GM18868 (cell line): ENCODE results near the gene FBXW11.
"Not testable (repeated sequence)": the region's sequence is repeated elsewhere in the genome, so short reads cannot be mapped to it uniquely, and the experiment has no call there.

Experiments
- ATAC-seq: cut with Tn5 transposase; IDR thresholded peaks from one replicate; pipeline ENCODE4 v1.9.1; 2021; ENCODE audit warnings: mild to moderate bottlenecking, moderate library complexity; ENCODE audit not compliant: unreplicated experiment

The FBXW11 gene

DNA sequence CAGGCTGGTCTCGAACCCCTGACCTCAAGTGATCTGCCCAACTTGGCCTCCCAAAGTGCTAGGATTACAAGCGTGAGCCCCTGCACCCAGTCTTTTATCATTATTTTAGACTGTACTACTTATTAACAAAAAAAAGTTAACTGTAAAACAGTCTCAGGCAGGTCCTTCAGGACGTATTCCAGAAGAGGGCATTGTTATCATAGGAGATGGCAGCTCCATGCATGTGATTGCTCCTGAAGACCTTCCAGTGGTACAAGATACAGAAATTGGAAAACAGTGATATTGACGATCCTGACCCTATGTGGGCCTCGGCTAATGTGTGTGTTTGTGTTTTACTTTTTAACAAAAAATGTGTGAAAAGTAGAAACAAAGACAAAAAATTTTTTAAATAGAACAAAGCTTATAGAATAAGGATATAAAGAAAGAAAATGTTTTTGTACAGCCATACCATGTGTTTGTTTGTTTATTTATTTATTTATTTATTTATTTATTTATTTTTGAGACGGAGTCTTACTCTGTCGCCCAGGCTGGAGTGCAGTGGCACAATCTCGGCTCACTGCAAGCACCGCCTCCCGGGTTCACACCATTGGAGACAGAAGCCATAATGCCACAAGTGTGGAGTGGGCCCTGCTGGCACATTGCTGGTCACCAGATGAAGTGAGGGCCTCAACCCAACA is 13.8 kb upstream of the FBXW11 start:
- ATAC-seq: not testable (repeated sequence)

DNA sequence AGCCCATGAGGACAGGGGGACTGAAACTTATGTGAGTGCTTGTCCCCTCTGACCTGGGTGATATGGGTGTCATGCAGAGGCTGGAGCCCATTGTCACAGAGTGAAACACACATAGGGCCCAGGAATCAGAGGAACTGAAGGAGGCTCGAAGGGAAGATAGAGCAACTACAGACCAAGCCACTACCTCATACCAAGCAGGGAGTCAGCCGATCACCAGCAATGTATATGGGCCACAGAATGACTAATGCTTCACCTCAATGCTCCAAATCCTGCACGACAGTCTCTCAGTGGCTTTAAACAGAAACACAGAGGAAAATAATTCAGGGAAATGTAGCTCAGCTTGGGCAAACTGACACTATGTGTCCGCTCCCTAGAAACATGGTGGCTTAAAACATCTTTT is 8.9 kb upstream of the FBXW11 start:
- ATAC-seq: no peak

DNA sequence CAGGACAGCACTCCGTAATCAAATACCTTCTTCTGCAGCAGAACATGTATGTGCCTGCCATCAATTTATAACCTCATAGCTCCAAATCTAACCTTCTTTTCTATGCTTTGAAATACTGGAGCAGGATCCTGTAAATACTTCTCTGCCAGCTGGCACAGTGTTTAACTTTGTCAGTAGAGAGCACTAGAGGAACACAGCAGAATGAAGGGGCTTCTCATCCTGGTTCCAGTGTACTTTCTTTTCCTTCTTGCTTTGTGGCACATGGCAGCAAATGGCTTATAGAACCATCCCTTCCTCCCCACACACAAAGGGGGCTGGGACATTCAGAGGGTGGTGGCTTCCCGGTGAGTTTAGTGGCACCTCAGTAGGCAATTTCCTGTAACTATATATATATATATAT is 3.8 kb upstream of the FBXW11 start:
- no peak for ATAC-seq

DNA sequence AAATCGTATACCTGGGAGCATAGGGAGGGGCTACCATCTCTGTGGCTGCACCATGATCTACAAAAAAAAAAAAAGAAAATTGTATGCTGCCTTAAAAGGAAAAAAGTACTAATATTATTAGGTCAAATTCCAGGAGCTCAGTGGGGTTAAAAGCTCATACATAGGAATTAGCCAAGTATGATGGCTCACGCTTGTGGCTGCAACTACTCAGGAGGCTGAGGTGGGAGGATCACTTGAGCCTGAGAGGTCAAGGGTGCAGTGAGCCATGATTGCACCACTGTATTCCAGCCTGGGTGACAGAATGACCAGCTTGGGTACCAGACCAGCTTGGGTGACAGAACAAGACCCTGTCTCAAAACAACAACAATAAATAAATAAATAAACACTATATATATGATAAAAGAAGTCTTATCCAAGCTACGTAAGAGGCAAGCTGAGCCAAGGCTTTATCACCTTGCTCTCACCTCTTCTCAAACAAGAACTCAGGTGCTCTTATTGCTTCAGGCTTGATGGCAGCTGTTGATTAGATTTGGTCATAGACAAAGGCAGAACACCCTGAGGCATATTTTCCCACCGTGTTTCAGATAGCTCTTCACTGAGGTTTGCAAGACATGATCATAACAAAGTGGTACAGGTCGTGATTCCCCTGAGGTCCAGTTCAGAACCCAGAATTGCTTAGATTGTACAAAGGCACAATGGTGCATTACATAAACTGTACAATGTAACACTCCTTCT is 3.3 kb upstream of the FBXW11 start:
- ATAC-seq: no peak

DNA sequence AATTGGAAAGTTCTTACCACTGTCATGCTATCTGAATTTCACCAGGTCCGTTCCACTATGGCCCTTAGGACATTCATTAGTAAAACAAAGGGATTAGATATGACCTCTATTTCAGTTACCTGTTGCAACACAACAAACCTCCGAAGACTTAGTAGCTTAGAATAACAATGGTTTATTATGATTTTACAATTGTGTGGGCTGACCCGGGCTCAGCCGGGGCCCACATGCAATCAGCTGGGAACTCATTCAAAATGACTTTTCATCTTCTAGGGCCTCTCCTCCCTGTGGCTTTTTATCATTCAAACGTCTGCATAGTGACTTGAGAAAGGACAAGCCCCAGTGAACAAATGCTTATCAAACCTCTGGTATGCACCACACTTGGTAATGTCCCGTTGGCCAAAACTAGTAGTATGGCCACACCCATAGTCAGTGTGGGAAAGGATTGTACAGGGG is 2.3 kb upstream of the FBXW11 start:
- no peak for ATAC-seq

DNA sequence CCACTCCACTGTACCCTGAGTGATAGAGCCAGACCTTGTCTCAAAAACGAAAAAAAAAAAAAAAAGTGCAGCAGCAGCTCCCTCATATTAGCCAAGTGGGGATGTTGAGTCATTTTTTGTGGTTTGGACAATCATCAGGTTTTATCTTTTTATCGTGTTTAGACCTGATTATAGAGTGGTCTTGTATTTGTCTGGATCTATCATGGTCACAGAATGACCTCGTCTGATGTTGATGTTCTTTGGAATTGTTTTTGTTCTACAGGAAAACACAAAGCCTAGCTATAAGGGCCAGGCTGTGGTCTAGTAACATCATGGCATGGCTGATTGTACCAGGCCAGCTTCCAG is 1.6 kb upstream of the FBXW11 start:
- no peak for ATAC-seq

DNA sequence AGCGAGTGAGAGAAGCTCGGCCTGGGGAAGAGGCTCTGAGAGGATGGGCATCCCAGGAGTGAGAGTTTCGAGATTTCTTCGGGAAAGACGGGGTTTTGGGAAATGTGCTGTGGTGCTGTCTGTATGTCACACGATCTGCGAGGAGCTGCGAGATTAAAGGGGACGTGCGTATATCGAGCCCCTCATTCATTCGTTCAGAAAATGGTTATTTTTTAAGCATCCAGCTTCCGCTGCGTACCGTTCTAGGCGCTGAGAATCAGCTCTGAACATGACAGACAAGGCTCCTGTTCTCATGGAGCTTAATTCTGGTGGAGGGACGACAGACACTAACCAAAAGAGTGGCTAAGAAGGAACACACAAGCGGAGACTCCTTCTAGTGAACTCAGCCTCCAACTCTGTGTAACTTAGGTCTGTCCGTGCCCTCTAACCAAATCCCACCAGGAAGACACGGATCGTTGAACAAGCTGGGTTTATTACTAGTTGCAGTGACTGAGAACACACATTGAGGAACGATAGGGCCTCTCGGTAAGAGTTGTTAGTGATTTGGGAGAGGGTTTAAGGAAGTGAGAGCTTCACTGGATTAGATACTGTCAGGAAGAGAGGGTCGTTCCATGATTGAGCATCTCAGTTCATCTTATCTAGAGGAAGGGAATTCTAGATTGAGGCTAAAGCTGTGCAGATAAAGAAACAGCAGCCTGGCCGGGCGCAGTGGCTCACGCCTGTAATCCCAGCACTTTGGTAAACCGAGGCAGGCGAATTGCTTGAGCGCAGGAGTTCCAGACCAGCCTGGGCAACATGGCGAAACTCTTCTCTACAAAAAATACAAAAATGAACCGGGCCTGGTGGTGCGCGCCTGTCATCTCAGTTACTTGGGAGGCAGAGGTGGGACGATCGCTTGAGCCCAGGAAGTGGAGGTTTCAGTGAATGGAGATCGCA is 1.0 kb upstream of the FBXW11 start:
- ATAC-seq: no peak

DNA sequence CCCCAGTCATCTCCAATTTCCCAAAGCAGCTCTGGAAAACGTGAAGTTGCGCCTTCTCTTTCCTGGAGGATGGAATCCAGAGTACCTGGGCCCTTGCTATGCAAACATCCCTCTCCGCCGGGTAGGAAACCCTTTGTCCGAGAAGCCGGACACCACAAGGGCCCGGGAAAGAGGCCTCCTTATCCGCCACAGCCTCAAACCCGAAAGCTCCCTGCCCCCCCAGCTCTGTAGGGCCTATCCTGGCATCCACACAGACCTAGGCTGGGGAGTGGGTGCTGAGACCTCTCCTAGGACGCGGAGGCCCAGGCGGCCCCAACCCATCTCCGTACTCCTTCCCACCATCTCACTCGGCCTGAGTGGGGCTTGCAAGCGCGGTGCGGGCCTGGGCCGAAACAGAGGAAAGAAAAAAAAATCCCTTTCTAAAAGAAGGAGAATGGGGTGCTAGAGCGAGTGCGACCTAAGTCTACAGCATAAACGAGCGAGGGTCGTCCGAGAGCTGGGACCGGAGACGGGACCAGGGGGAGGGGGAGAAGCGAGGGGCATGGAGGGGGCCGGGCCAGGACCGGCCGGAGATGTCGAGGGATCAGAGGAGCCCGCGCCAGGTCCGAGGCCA is 624 bp downstream of the FBXW11 start:
- no peak for ATAC-seq

DNA sequence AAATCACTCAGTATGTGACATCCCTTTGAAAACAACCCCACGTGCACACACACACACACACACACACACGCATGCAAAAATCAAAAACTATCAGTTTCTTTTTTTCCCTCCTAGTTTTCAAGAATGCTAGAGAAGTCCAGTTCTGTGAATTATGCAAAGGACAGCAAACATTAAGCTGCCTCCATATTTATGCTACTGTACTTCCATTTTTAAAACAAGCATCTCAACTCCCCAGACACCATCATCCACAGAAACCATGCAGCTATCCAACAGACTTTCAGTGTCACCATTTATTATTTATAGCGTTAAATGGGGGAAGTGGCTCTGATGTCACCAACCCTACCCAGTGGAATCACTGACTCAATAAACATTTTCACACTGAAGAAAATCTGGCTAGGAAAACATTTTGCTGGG is 1.6 kb downstream of the FBXW11 start:
- ATAC-seq: no peak

DNA sequence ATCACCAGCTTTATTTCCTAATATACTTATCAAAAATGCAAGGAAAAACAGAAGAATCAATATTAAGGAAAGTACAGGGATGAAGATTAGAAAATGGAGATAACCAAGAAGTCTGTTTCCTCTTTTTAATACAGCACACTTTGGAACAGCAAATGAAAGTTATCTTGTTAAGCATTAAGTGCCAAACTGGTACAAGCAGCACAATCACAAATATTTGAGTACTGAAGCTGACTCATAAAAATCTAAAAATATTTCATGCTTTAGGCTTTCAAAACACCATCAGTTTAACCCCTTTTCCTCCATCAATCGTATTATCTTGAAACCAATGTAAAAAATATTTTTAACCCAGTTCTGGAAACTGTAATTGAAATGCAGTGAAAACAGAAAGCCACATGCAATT is 2.7 kb downstream of the FBXW11 start:
- ATAC-seq: no peak

DNA sequence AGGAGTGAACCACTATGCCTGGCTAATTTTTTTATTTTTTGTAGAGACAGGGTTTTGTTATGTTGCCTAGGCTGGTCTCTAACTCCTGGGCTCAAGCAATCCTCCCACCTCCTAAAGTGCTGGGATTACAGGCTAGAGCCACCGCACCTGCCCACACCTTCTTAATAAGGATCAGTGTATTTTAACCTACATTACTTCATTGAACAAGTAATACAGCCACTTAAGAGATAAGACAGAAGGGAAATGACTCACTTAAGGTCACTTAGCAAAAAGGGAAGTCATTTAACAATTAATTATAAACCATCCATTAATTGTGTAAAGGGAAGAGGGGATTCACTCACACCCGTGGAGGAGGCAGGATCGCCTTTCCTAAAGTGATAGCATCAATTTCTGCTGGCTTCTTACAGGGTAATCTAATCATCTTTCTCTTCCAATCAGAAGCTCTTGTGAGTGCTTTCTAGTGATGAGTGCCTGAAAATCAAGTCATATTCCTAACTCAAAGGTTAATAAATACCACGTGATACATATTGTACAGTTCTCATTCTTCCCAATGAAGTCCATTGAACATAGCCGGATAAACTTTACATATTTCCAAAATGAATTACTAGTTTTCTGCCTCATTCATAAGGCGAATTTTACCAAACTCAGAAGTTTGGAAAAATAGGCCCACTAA is 3.5 kb downstream of the FBXW11 start:
- ATAC-seq: no peak

DNA sequence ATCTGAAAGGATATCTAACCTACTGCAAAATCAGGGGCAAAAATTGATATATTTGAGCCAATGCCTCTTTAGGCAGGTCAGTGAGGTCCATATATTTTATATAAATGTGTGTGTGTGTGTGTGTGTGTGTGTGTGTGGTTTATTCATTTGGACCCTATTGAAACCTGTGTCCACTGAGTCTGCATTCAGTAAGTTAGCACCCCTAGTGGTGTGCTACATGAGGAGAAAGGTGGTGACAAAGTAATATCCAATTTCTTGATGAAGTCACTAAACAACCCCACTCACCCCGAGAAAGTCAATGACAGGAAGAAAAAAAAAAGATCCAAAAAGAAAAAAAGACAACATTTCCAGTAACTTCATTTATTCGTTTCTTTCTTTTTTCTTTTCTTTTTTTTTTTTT is 4.1 kb downstream of the FBXW11 start:
- no peak for ATAC-seq

DNA sequence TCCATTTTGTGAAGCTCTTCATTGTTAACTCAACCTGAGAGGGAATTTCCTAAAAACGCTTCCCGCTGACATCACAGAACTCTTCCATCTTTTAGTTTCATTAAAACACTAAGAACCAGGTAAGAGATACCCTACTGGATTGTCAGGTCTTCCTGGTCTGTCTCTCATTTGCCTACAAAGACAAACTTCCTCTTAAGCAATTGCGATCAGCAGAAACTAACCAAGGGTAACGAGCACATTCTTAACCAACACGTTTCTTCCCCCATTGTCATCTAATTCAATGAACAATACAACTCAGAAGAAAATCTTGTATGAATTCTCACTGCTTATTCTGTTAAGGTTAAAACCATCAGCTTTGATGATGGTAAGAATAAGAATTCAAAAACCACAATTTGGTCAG is 6.6 kb downstream of the FBXW11 start:
- peak; percentile 60 for ATAC-seq

DNA sequence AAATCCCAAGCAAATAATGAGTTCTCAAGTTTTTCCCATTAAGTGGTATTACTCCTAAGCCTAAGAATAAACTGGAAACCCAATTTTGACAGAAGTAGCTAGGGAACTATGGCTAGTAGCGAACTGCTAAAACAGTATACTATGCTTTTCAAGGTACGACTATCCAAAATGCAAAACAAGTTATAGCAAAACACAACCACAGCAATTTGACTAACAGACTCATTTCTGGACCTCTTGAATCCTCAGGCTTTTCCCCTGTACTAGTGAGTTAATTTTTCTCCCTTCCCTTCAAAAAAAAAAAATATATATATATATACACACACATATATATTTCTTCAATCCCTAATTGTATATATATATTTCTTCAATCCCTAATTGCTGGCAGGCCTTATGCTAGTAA is 7.3 kb downstream of the FBXW11 start:
- no peak for ATAC-seq

DNA sequence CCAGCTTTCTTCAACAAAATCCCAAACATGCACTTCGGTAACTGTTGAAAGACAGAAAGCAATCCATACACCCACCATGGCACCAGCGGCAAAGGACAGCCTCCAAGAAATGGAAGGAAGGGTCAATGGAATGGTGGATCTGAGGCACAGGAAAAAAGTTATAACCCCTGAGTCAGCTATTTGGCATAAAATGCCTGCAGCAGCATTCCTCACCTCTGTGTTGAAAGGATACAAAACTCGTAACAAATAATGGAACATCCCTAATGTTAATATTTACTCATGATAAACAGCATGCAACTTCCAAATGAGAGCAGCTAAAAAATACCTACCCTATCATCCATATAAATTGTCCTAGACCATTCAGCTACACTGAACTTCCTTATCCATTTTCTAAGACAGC is 9.4 kb downstream of the FBXW11 start:
- ATAC-seq: no peak

DNA sequence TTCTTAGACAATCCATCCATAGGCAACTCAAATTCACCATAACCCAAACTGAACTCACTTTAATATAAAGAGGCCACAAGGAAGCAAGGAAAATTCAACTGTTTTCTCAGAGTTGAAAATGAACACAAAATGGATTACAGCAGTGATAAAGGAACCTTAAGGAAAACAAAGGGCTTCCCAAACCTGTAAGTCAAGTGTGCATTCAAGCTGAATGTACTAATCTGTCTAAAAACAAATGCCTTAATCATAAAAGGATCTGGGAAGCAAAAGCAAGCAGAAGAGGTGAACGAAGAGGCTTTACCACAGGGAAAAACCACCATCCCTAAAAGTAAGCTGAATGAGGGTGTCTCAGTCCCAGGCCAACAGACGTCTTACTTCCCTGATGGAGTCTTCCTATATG is 13.6 kb downstream of the FBXW11 start:
- no peak for ATAC-seq

DNA sequence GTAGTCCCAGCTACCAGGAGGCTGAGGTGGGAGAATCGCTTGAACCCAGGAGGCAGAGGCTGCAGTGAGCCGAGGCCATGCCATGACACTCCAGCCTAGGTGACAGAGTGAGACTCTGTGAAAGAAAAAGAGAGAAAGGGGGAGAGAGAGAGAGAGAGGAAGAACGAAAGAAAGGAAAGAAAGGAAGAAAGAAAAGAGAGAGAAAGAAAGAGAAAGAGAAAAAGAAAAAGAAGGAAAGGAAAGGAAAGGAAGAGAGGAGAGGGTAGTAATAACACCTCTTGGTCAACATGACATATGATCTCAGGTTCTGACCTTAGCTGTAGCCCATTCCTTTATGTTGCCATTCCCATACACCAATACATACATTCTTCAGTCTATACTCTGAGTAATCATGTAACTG is 14.1 kb downstream of the FBXW11 start:
- no peak for ATAC-seq

DNA sequence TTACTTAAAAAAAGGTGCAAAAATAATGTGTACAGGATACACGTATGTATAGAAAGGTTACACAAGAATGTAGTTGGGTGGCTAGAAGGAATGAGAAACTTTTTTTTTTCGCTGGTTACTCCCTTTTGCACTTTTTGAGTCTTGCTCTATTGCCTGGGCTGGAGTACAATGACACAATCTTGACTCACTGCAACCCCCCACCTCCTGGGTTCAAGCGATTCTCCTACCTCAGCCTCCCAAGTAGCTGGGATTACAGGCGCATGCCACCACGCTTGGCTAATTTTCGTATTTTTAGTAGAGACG is 15.8 kb downstream of the FBXW11 start:
- no peak for ATAC-seq

DNA sequence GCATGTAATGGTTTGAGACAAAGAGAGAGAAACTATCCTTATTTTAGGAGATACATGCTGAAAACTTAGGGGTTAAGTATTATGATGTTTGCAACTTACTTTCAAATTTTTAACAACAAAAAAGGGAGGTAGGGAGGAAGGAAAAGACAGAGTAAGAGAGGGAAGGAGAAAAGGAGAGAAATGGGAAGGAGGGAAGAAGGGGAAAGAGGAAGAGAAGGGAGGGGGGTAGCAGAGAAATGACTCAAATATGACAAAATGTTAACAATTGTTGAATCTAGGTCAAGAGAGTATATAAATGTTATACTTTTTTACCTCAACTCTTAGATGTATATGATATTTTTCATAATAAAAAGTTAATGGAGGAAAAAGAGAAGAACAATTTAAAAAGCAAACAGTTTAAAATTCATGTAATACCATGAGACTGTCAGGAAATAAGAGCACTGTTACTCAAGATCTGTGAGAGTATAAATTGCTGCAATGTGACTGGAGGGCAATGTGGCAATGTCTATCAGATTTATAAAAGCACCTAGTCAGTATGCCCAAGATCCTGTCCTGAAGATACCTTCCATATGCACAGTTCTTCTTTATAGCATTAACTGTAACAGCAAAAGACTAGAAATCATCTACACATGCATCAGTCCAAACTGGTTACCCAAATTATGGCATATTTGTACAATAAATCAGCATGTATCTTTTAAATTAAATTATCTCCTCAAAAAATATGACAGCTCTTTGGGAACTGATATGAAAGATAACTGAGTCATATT is 16.3 kb downstream of the FBXW11 start:
- no peak for ATAC-seq

DNA sequence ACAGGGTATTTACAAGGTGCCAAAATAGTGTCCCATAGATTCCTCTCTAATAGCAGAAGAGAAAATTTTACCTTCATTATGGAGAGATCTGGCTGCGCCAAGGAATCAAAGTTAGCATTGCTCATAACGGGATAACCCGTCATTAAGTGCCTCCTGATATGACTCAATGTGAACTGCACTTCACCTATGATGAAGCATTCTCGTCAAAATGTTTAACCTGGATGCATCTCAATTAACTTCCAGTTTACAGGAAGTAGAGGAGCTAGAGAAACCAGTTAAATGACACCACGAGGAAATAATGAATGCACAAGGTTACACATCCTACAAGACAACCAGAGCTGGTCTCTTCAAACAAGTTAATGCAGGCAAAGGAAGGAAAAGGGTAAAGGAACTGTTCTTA is 17.2 kb downstream of the FBXW11 start:
- ATAC-seq: peak; percentile 76
